ENCODE results near the gene PDIK1L. TPM values are rescaled to one million over a fixed set of nuclear protein-coding genes. Genes with fewer than 3 reads are reported as not detected.

The PDIK1L gene
- total RNA-seq, 1 experiment from 2014 or later, result 11.9 TPM

DNA sequence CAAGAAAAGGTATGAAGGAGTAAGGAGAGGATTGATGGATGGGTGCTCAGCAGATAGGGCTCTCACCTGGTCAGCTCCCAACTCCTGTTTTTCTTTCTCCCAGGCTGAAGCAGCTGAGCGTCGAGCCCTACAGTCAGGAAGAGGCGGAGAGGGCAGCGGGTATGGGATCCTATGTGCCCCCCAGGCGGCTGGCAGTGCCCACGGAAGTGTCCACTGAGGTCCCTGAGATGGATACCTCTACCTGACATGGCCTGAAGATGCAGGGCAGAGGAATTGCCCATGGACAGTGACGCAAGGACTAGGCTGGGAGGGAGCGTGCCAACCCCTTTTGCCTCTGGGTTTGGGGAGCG is 58.8 kb downstream of the PDIK1L start:
- no TSS peak for BruUV-seq (replicated peaks)
- TF ChIP-seq, protein P1, sequence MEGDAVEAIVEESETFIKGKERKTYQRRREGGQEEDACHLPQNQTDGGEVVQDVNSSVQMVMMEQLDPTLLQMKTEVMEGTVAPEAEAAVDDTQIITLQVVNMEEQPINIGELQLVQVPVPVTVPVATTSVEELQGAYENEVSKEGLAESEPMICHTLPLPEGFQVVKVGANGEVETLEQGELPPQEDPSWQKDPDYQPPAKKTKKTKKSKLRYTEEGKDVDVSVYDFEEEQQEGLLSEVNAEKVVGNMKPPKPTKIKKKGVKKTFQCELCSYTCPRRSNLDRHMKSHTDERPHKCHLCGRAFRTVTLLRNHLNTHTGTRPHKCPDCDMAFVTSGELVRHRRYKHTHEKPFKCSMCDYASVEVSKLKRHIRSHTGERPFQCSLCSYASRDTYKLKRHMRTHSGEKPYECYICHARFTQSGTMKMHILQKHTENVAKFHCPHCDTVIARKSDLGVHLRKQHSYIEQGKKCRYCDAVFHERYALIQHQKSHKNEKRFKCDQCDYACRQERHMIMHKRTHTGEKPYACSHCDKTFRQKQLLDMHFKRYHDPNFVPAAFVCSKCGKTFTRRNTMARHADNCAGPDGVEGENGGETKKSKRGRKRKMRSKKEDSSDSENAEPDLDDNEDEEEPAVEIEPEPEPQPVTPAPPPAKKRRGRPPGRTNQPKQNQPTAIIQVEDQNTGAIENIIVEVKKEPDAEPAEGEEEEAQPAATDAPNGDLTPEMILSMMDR (IDR thresholded peaks at IDR 0.05; ENCODE audit: unreplicated experiment), result no peak
- no peaks in the 10 kb centered on the region for H3K27me3 Mint-ChIP-seq (ENCODE audit: unreplicated experiment)
- H3K36me3 Mint-ChIP-seq (ENCODE audit: insufficient read depth, unreplicated experiment), result peaks cover 18% of the 10 kb centered on the region
- H3K27ac Mint-ChIP-seq (ENCODE audit: unreplicated experiment), result peak overlapping the region; percentile 52
- no peaks in the 10 kb centered on the region for H3K4me1 Mint-ChIP-seq (ENCODE audit: low read depth, unreplicated experiment)
- no peaks in the 10 kb centered on the region for H3K9me3 Mint-ChIP-seq (ENCODE audit: low read depth, unreplicated experiment)
- no peak for DNase-seq
- CTCF ChIA-PET, result interaction anchor here (0.8 to 1.3 kb wide), 3 partner anchors 8 to 105 kb away, joined by 3 to 20 read pairs (median 4); partner anchors contain the start of gene CEP85
- intact Hi-C loops (cut with micrococcal nuclease; ENCODE audit: unreplicated experiment), result loop anchor here (10.0 kb wide), 1 partner anchor 54 kb away; no protein-coding TSS in a partner anchor
- H3K4me3 Mint-ChIP-seq (ENCODE audit: low read depth, unreplicated experiment), result peak overlapping the region; percentile 81

DNA sequence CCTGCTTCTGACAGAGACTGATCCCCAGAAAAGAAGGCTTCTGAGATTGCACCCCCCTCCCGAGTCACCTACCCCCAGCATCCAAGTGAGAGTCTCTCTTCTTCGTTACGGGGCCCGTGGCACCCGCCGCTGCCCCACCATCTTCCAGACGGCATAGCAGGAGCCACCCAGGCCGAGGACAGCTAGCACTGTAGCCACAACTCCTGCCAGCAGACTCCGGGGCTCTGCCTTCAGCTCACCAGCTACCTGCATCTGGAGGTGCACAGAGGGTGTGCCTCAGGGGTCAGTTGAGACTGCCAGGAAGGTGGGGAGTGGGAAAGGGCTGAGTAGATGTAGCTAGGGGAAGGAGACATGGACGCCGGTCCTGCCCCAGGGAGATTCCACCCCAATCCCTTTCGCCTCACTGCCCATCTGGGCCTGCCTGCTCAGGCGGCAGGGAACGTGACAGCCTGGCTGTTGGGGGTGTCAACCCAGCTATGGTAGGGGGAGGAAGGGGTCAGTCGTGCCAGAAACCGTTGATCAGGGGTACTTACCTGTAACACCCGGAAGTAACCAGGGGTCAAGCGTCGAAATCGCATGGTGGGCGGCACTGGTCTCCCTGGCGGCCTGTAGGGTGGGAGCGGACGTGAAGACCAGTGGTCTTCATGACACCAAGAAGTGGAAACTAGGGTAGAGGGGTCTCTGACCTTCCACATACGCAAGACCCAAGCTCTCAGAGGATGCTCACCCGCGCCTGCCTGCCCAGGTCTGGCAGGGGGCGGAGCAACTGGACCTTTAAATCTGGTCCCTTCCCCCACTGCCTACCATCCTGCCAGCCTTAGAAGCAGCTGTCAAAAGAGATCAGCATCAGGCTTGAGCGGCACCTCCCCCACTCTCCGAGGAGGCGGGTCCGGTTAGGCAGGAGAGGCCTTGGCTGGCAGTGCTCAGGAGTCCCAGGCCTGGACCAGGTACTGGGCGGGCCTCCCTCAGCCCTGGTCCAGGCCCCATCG is 59.8 kb downstream of the PDIK1L start, which contains the start of gene ZNF593OS:
TSS of gene ZNF593OS (minus strand) at position 749 of the 989 bp plus-strand sequence. CDS start at position 578, 171 bp downstream.
- no peak for DNase-seq
- TF ChIP-seq, protein P1 (IDR thresholded peaks at IDR 0.05; ENCODE audit: unreplicated experiment), result no peak
- no TSS peak for BruUV-seq (replicated peaks)
- no peaks in the 10 kb centered on the region for H3K27me3 Mint-ChIP-seq (ENCODE audit: unreplicated experiment)
- intact Hi-C loops (cut with micrococcal nuclease; ENCODE audit: unreplicated experiment), result loop anchor here (10.0 kb wide), 1 partner anchor 53 kb away; no protein-coding TSS in a partner anchor
- H3K36me3 Mint-ChIP-seq (ENCODE audit: insufficient read depth, unreplicated experiment), result peaks cover 18% of the 10 kb centered on the region
- CTCF ChIA-PET, result interaction anchor here (0.7 kb wide), 1 partner anchor 183 kb away, joined by 3 read pairs; no protein-coding TSS in a partner anchor
- no peaks in the 10 kb centered on the region for H3K9me3 Mint-ChIP-seq (ENCODE audit: low read depth, unreplicated experiment)
- no peak within 1 kb of the TSS for H3K27ac Mint-ChIP-seq (ENCODE audit: unreplicated experiment)
- H3K4me3 Mint-ChIP-seq (ENCODE audit: low read depth, unreplicated experiment), result peak within 1 kb of the TSS; percentile 81
- H3K4me1 Mint-ChIP-seq (ENCODE audit: low read depth, unreplicated experiment), result no peaks in the 10 kb centered on the region

Other genes with a start within 250 kb of the PDIK1L start
- 13.6 and 15.9 TPM in 2 replicates for gene PAQR7, start 236.1 kb upstream of the PDIK1L start, total RNA-seq (2022)
- gene STMN1, start 205.4 kb upstream of the PDIK1L start, total RNA-seq (2022), result 205 and 242 TPM in 2 replicates
- gene PAFAH2, start 113.8 kb upstream of the PDIK1L start, total RNA-seq (2022), result 8.4 and 11.5 TPM in 2 replicates
- not detected in 2 replicates for gene EXTL1, start 90.0 kb upstream of the PDIK1L start, total RNA-seq (2022)
- gene SLC30A2, start 65.7 kb upstream of the PDIK1L start, total RNA-seq (2022), result not detected in 2 replicates
- gene TRIM63, start 44.2 kb upstream of the PDIK1L start, total RNA-seq (2022), result not detected in 2 replicates
- gene FAM110D, start 47.3 kb downstream of the PDIK1L start, total RNA-seq (2022), result not detected in 2 replicates
- gene C1orf232, start 57.1 kb downstream of the PDIK1L start, total RNA-seq (2022), result not detected in 2 replicates
- gene ZNF593, start 58.1 kb downstream of the PDIK1L start, total RNA-seq (2022), result 22.2 and 23.1 TPM in 2 replicates
- gene ZNF593OS, start 60.0 kb downstream of the PDIK1L start, total RNA-seq (2022), result not detected in 2 replicates
- 28.1 and 30.6 TPM in 2 replicates for gene CNKSR1, start 65.7 kb downstream of the PDIK1L start, total RNA-seq (2022)
- not detected in 2 replicates for gene CATSPER4, start 78.8 kb downstream of the PDIK1L start, total RNA-seq (2022)
- 19.9 and 24.6 TPM in 2 replicates for gene CEP85, start 122.4 kb downstream of the PDIK1L start, total RNA-seq (2022)
- gene SH3BGRL3, start 168.3 kb downstream of the PDIK1L start, total RNA-seq (2022), result 74.6 and 107 TPM in 2 replicates
- gene UBXN11, start 194.8 kb downstream of the PDIK1L start, total RNA-seq (2022), result 24.0 and 32.0 TPM in 2 replicates
- gene CD52, start 206.1 kb downstream of the PDIK1L start, total RNA-seq (2022), result not detected in 2 replicates
- 6.4 and 17.6 TPM in 2 replicates for gene CRYBG2, start 242.3 kb downstream of the PDIK1L start, total RNA-seq (2022)